WTC11 (cell line): ENCODE results near the gene EMX1. TPM values are rescaled to one million over a fixed set of nuclear protein-coding genes. Genes with fewer than 3 reads are reported as not detected.
A peak's percentile ranks its signal among the peaks of the same experiment; 100 is the strongest.

Experiments used
- ATAC-seq: fragments of 200-7000 bp; cut with Tn5 transposase; 2 replicates; pipeline ENCODE4 v1.10.0; 2021; ENCODE audit warnings: mild to moderate bottlenecking, moderate library complexity
- CTCF ChIA-PET: fragments of 300-600 bp; sonication (Branson Sonifier 250); formaldehyde crosslinking; loops from one replicate; lab custom pipeline; 2021; ENCODE audit warnings: antibody characterized with exemption; lab: Charles Lee
- POLR2A ChIA-PET: fragments of 350-600 bp; sonication (Branson Sonifier 250); formaldehyde crosslinking; loops from one replicate; lab custom pipeline; 2021; ENCODE audit warnings: antibody characterized with exemption; lab: Charles Lee
- DNase-seq: peaks from one replicate; pipeline ENCODE4 v3.0.0; 2021; ENCODE audit warnings: low spot score
- H3K27ac Mint-ChIP-seq: 2 replicates; pipeline ENCODE4 v1.8.0; 2021; ENCODE audit warnings: mixed read lengths
- H3K27me3 Mint-ChIP-seq: 2 replicates; pipeline ENCODE4 v1.8.0; 2021; ENCODE audit warnings: low read depth, mild to moderate bottlenecking, moderate library complexity, mixed read lengths
- H3K36me3 Mint-ChIP-seq: 2 replicates; pipeline ENCODE4 v1.8.0; 2021; ENCODE audit warnings: mixed read lengths
- H3K4me1 Mint-ChIP-seq: 2 replicates; pipeline ENCODE4 v1.8.0; 2022; ENCODE audit warnings: mixed read lengths
- H3K4me3 Mint-ChIP-seq: 2 replicates; pipeline ENCODE4 v1.8.0; 2021; ENCODE audit warnings: mild to moderate bottlenecking, moderate library complexity, mixed read lengths
- H3K9me3 Mint-ChIP-seq: 2 replicates; pipeline ENCODE4 v1.8.0; 2021; ENCODE audit warnings: mixed read lengths
- ATF3 ChIP-seq: sonication (generic); formaldehyde crosslinking; conservative IDR thresholded peaks from 2 replicates; pipeline ENCODE4 v1.8.1; 2022; ENCODE audit warnings: mild to moderate bottlenecking, missing genetic modification reagents
- CREM ChIP-seq: sonication (generic); formaldehyde crosslinking; IDR thresholded peaks from 2 replicates; pipeline ENCODE4 v1.8.1; 2022; ENCODE audit warnings: mild to moderate bottlenecking, missing genetic modification reagents, moderate library complexity
- CTCF ChIP-seq: fragments of 200-600 bp; IDR thresholded peaks from 2 replicates; pipeline ENCODE4 v1.8.0; 2022; ENCODE audit warnings: antibody characterized with exemption
- KAT7 ChIP-seq: sonication (generic); formaldehyde crosslinking; IDR thresholded peaks from 2 replicates; pipeline ENCODE4 v1.8.1; 2023; ENCODE audit warnings: missing genetic modification reagents, mild to moderate bottlenecking, borderline replicate concordance
- NFATC4 ChIP-seq: fragments of 250-450 bp; sonication (Bioruptor Pico); IDR thresholded peaks from 2 replicates; pipeline ENCODE4 v1.9.0; 2021; ENCODE audit warnings: mild to moderate bottlenecking
- NFYB ChIP-seq: sonication (generic); formaldehyde crosslinking; conservative IDR thresholded peaks from 2 replicates; pipeline ENCODE4 v1.8.0; 2022; ENCODE audit warnings: low read depth, missing genetic modification reagents
- NR2C2 ChIP-seq: sonication (generic); formaldehyde crosslinking; IDR thresholded peaks from 2 replicates; pipeline ENCODE4 v1.8.0; 2022; ENCODE audit warnings: mild to moderate bottlenecking, missing genetic modification reagents
- NR3C1 ChIP-seq: sonication (generic); formaldehyde crosslinking; conservative IDR thresholded peaks from 2 replicates; pipeline ENCODE4 v1.8.1; 2023; ENCODE audit warnings: low read depth, mild to moderate bottlenecking, missing genetic modification reagents
- OVOL2 ChIP-seq: fragments of 250-450 bp; sonication (Bioruptor Pico); IDR thresholded peaks from 2 replicates; pipeline ENCODE4 v1.9.0; 2021; ENCODE audit warnings: mild to moderate bottlenecking, borderline replicate concordance
- PRDM15 ChIP-seq: sonication (generic); formaldehyde crosslinking; IDR thresholded peaks from 2 replicates; pipeline ENCODE4 v1.8.0; 2022; ENCODE audit warnings: missing genetic modification reagents
- SP1 ChIP-seq: sonication (generic); formaldehyde crosslinking; conservative IDR thresholded peaks from 2 replicates; pipeline ENCODE4 v1.8.1; 2022; ENCODE audit warnings: missing genetic modification reagents
- ZNF121 ChIP-seq: sonication (generic); formaldehyde crosslinking; IDR thresholded peaks from 2 replicates; pipeline ENCODE4 v1.8.0; 2023; ENCODE audit warnings: missing genetic modification reagents
- ZNF423 ChIP-seq: fragments of 250-450 bp; sonication (Bioruptor Pico); IDR thresholded peaks from 2 replicates; pipeline ENCODE4 v2.1.2; 2022; ENCODE audit warnings: mild to moderate bottlenecking, moderate library complexity
- total RNA-seq: library from RNA; stranded (reverse); gene quantifications from 3 replicates; pipeline ENCODE4 v1.2.3, GENCODE V29; 2021
- TF ChIP-seq, protein P1 (sequence below): sonication (generic); formaldehyde crosslinking; IDR thresholded peaks from 2 replicates; pipeline ENCODE4 v1.8.0; 2022; ENCODE audit warnings: mild to moderate bottlenecking, missing genetic modification reagents
- TF ChIP-seq, protein P2 (sequence below): sonication (generic); formaldehyde crosslinking; IDR thresholded peaks from 2 replicates; pipeline ENCODE4 v1.8.1; 2022; ENCODE audit warnings: low read depth, missing genetic modification reagents, borderline replicate concordance
- TF ChIP-seq, protein P3 (sequence below): sonication (generic); formaldehyde crosslinking; IDR thresholded peaks from 2 replicates; pipeline ENCODE4 v1.8.1; 2022; ENCODE audit warnings: missing genetic modification reagents, borderline replicate concordance

Gene EMX1
- total RNA-seq, 1 experiment from 2014 or later, result 3.8 TPM

GRCh38 chr2:72973566-72974435 is 56.5 kb downstream of the EMX1 start:
- Mint-ChIP-seq H3K36me3 (no peaks in the 10 kb centered on the region), H3K9me3 (no peaks in the 10 kb centered on the region), H3K4me3 (no peak overlapping the region), H3K27ac (no peak overlapping the region), H3K27me3 (no peaks in the 10 kb centered on the region), H3K4me1 (peaks cover 46% of the 10 kb centered on the region)
- ChIA-PET POLR2A (interaction anchor here (0.6 to 1.6 kb wide), 4 partner anchors 10 to 80 kb away, joined by 3 to 5 read pairs (median 4); no protein-coding TSS in a partner anchor), CTCF (interaction anchor here (0.6 to 6.9 kb wide), 46 partner anchors 10 to 282 kb away, joined by 3 to 175 read pairs (median 5); partner anchors contain the start of genes EMX1, RAB11FIP5 and SPR)
- TF ChIP-seq, protein P1, sequence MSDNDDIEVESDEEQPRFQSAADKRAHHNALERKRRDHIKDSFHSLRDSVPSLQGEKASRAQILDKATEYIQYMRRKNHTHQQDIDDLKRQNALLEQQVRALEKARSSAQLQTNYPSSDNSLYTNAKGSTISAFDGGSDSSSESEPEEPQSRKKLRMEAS (CRISPR knock-in tag), result 0 out of 2 replicates have a peak, but pooled peaks have one; percentile 14
- TF ChIP-seq OVOL2 (CRISPR knock-in tag), result no peak
- TF ChIP-seq ZNF423 (CRISPR knock-in tag), result no peak
- TF ChIP-seq CTCF, result peak; percentile 81
- TF ChIP-seq CREM (CRISPR knock-in tag), result 0 out of 2 replicates have a peak, but pooled peaks have one; percentile 10
- no peak for TF ChIP-seq SP1 (CRISPR knock-in tag)
- 0 out of 2 replicates have a peak, but pooled peaks have one; percentile 26 for TF ChIP-seq PRDM15 (CRISPR knock-in tag)
- DNase-seq, result peak; percentile 78
- ATAC-seq, result peak; percentile 95

- no peaks in the 10 kb centered on the region for H3K27me3 Mint-ChIP-seq
- no peak for DNase-seq
- no peaks in the 10 kb centered on the region for H3K36me3 Mint-ChIP-seq
- peaks cover 46% of the 10 kb centered on the region for H3K4me1 Mint-ChIP-seq
- no peaks in the 10 kb centered on the region for H3K9me3 Mint-ChIP-seq
- no peak for ATAC-seq
- POLR2A ChIA-PET, result interaction anchor here (1.6 kb wide), 1 partner anchor 11 kb away, joined by 5 read pairs; no protein-coding TSS in a partner anchor
- peak overlapping the region; percentile 29 for H3K4me3 Mint-ChIP-seq
- CTCF ChIA-PET, result interaction anchor here (0.7 to 6.9 kb wide), 30 partner anchors 9 to 203 kb away, joined by 3 to 175 read pairs (median 6); partner anchors contain the start of genes EMX1, RAB11FIP5 and SPR
- peak overlapping the region; percentile 60; the same call in 1 of the 2 replicates for H3K27ac Mint-ChIP-seq
- TF ChIP-seq ATF3, result no peak
- no peak for TF ChIP-seq PRDM15 (CRISPR knock-in tag)
- no peak for TF ChIP-seq NR2C2 (CRISPR knock-in tag)
- TF ChIP-seq, protein P2, sequence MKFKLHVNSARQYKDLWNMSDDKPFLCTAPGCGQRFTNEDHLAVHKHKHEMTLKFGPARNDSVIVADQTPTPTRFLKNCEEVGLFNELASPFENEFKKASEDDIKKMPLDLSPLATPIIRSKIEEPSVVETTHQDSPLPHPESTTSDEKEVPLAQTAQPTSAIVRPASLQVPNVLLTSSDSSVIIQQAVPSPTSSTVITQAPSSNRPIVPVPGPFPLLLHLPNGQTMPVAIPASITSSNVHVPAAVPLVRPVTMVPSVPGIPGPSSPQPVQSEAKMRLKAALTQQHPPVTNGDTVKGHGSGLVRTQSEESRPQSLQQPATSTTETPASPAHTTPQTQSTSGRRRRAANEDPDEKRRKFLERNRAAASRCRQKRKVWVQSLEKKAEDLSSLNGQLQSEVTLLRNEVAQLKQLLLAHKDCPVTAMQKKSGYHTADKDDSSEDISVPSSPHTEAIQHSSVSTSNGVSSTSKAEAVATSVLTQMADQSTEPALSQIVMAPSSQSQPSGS (CRISPR knock-in tag), result no peak
- no peak for TF ChIP-seq NFATC4 (CRISPR knock-in tag)
- TF ChIP-seq NR3C1, result no peak
- no peak for TF ChIP-seq KAT7 (CRISPR knock-in tag)
- TF ChIP-seq CTCF, result no peak
- TF ChIP-seq, protein P3, sequence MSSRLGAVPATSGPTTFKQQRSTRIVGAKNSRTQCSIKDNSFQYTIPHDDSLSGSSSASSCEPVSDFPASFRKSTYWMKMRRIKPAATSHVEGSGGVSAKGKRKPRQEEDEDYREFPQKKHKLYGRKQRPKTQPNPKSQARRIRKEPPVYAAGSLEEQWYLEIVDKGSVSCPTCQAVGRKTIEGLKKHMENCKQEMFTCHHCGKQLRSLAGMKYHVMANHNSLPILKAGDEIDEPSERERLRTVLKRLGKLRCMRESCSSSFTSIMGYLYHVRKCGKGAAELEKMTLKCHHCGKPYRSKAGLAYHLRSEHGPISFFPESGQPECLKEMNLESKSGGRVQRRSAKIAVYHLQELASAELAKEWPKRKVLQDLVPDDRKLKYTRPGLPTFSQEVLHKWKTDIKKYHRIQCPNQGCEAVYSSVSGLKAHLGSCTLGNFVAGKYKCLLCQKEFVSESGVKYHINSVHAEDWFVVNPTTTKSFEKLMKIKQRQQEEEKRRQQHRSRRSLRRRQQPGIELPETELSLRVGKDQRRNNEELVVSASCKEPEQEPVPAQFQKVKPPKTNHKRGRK (CRISPR knock-in tag), result no peak
- TF ChIP-seq OVOL2 (CRISPR knock-in tag), result no peak
- TF ChIP-seq ZNF121 (CRISPR knock-in tag), result no peak
- no peak for TF ChIP-seq NFYB
Observed at GRCh38 chr2:72974436-72974754, 57.1 kb downstream of the EMX1 start.
